Right hindlimb (tissue), 1 donor: ENCODE measurements around the gene CCDC85C.

ENCODE experiments used
- DNase-seq: peaks from one replicate; pipeline ENCODE4 v3.0.0-alpha.2; 2018

CCDC85C gene

DNA sequence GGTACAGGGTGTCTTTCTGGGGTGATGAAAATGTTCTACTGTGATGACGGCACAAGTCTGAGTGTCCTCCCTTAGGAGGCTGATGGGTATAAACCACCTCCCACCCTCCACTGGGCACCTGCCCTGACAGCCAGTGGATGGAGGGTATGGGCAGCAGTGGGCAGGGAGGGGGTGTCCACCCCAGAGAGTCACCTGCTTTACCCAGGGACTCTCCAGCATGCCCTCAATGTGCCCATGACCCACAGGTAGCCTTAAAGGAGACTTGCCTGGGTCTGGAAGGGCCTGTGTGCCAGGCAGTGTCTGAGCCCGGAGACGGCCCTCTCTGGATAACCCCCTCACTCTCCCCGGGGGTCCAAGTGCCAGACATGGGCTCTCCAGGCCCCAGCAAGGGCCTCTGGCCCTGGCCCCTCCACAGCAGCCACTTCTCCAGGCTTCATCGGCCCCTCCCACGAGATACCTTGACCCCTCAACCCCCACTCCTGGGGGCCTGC is 84.0 kb downstream of the CCDC85C start:
- no peak for DNase-seq

DNA sequence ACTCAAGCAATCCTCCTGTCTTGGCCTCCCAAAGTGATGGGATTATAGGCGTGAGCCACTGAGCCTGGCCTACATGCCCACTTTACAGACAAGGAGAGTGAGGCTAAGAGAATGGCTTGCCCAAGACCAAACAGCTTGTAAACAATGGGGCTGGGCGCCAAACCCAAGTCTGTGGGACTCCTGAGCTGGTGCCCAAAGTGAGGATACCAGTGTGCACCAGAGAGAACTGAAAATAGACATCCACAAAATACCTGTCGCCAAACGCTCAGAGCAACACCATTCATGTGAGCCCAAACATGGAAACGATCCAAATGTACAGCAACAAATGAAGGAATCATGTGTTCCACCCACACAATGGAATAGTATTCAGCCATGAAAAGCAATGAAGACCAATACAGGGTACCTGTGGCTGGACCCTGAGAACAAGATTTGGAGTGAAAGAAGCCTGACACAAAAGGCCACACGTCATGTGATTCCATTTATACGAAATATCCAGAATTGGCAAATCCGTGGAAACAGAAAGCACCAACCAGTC is 84.6 kb downstream of the CCDC85C start:
- peak; percentile 12 for DNase-seq

DNA sequence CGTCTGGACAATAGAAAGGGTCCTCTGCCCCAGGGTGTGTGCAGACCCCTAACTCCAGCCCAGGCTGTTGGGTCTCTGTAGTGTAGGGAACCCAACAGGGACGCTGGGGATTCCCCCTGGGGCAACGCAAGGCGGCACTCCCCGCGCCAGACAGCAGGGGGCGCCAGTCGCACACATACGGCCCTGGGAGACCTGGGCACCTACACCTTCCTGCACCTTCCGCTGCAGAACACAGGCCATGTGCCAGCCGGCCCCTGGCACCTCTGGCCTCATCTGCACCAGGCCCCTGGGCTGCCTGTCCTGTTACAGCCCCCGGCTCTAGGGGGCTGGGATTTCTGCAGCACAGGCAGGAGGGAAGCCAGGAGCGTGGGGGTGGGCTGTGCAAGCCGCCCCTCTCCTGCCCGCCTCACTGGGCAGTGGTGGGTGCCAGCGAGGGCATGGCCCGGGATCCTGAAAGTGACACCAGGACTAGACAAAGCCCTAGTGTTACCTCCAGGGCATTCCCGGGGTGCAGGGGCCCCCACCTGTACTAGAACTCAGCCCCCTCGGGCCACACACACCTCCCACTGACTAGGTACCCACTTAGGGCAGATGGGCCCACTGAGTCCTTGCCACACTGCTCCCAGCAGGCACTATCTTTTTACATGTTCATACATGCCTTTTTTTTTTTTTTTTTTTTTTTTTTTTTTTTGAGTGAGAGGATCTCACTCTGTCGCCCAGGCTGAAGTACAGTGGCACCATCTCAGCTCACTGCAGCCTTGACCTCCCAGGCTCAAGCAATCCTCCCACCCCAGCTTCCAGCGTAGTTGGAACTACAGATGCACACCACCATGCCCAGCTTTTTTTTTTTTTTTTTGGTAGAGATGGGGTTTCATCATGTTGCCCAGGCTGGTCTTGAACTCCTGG is 85.3 kb downstream of the CCDC85C start:
- peak; percentile 67 for DNase-seq

DNA sequence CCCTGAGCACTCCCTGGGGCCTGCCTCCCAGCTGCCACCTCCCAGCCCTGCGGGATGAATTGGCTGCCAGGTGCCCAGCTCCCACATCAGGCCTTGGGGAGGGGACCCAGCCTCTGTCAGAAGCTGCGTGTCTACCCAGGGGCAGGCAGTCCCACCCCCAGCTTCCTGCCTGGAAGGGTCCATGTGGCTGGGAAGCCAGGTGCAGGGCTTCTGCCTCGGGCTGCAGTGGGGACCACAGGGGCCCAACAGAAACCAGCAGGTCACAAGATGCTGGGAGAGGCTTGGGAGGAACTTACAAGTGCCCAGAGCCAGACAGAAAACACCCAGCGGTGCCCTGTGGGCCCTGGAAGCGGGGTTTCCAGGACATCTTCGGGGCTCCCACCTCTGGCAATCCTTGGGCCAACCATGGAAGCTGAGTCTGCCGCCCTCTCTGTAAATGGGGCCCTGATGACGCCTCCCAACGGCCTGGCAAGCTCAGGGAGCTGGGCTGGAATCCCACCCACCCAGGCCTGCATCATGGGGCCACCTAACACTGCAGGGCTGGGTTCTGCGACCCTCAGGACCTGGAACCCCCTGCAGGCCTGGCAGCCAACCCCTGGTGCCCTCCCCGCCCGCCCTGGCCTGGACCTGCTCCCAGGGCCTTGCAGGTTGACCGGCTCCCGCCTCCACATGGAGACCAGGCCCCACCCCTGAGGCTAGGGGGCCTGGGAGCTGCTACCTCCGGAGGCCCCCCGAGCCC is 86.2 kb downstream of the CCDC85C start:
- no peak for DNase-seq

DNA sequence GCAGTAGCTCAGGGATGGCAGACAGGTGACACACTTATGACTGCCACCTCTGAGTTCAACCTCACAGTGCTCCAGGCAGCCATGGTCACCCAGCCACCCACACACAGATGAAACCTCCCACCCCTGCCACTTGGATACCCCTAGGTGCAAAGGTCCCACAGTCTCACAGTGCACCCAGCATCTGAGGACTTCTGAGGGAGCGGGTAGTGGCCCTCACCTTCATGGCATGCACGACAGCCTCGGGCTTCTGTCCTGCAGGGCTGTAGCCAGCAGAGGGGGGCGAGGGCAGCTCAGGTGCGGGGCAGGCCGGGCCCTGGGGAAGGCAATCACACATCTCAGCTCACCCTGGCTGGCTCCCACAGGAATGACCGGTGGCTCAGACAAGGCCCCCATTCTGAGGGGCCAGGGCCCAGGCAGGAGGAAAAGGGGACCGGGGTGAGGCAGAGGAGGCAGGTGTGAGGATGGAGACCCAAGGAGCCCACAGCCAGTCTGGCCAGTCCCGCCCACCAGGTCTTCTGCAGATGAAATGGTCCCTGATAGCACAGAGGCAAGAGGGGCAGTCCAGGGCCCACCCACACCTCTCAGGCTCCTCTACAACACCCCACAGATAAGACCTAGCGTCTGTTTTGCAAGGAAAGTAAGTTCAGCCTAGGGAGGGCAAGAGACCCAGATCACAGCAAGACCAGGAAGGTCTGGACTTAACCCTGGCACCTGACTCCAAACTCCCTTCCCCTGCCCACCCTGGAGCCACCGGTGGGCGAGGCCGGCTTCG is 87.0 kb downstream of the CCDC85C start:
- DNase-seq: no peak

DNA sequence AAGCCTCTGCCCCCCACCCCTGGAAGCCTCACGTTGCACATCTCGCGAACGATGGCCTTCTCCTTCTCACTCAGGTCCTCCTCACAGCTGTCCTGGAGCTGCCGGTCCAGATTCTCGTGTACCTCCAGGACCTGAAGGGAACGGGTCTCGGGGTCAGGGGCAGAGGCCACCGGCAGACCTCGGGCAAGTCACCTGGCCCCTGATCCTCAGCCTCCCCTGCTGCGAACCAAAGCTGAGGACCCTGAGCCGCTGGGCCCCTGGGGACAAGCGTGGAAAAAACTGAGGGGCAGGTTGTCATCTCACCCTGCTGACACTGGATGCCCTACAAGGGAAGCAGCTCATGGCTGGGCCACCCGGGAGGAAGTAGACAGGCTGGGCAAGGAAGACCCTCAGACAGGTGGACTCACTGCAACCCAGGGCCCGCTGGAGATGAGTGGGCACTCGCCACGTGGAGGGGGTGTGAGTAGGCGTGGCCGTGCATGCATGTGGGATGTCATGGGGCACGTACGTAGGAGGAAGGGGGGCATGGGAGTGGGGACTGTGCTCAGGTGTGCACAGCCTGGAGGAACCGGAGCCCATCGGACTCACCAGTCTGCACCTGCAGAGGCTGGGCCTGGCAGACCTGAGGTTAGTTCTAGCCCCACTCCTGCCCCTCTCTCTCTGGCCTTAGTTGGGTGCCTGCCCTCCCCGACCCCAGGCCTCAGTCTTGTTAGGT is 87.7 kb downstream of the CCDC85C start:
- no peak for DNase-seq

DNA sequence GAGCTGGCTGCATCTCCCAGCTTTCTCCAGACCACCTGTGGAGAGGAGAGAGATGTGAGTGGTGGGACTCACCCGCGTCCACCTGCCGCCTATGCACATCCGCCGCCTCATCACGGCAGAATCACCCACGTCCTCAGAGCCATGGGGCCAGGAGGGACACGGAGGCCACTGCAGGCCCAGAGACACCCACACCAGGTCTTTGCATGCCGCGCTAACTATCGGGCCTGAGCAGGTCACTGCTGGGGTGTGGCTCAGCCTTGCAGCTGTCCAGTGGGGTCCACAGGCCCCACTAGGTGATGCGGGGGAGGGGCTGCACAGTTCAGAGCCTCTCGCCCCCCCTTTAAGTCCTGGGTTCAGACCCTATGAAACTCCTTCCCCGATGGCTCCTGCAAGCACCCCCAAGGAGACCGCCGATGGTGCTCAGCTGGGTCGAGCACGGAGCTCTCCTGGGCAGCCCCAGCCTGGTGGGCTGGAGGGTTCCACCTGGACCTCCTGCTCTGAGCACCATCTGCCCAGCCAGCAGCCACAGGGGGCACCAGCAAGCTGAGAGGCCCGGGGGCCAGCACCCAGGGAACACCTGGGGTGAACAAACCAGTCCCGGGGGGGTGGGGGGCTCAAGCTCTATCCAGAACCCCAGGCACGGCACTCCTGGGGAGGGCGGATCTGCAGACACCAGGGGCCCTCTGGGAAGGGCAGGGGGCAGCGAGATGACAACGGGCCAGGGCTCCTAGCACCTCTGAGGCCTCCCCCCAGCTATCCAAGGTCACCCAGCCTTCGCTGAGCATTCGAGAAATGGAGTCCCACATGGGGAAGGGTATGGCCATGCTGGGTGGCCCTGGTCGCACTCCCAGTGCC is 88.5 kb downstream of the CCDC85C start:
- DNase-seq: no peak

DNA sequence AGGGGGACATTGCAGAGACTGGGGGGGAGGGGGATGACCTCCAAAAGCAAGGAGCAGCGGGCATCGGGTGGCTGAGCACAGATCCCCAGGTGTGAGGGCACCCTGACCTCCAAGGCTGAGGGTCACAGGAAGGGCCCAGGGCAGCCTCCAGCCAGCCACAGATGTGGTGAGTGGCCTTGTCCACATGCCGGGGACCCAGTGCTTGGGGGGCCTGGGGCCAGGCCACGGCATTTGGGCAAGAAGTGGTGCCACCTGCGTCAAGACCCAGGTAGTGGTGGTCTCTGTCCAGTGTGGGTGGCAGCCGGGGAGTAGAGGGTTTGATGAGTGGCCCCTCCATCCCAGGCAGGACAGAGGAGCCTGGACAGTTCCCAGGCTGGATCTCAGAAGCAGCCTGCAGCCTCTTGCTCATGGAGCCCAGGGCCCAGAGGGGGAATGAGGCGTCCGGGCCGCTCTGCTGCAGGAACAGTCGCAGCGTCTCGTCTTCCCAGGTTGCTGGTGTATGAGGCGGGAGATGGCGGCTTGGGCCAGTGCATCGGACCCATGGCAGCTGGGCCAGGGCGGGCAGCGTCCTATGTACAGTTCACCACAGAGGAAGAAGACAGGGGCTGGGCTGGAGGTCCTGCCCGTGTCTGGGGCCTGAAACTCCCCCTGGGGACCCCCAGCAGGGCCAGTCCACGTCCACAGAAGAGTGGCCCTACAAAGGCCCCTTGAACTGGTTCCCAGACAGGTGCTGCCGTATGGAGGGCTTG is 89.3 kb downstream of the CCDC85C start:
- no peak for DNase-seq

DNA sequence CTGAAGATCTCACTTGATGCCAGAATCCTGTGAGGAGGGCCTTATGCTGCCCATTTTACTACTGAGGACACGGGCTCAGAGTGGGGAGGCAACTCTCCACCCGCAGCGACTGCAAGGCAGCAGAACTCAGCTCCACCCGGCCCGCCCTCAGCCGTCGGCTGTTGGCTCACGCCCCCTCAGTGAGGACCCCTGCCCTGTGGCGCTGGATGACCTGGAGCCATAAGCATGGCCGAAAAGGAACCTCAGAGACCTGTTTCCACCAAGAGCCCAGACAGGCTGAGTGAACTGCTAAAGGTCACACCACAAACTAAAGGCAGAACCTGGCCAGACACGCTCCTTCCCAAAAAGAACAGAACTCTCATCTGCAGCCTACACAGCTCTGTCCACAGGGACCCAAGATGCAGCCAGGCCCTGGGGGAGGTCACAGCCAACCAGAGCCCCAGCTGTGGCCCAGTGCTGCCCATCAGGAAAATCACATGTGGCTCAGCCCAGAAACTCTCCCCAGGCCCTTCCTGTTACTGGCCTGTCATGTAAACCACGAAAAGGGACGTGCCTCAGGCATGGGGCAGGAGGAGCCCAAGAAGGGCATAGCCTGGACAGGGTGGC is 90.0 kb downstream of the CCDC85C start:
- no peak for DNase-seq

DNA sequence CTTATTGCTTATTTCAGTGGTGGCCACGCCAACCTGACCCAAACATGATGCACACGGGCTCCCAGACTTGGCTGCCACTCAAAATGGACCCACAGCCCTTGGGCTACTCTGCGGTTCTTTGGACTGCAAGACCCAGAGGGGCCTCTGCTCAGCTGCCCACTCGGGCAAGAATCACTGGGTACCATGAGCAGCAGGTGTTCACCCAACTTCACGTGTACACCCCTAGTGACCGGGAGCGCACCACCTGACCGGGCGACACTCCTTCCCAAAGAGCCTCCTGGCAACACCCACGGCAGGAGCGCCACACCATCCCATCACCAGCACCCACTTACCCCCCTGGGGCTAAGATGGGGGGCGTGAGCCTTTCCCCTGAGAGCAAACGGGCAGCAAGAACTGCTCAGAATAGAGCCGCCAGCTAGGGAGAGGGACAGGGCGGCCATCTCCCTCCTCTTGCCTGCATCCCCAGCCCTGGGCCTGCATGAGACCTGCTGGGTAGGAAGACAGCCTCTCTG is 90.8 kb downstream of the CCDC85C start:
- no peak for DNase-seq

DNA sequence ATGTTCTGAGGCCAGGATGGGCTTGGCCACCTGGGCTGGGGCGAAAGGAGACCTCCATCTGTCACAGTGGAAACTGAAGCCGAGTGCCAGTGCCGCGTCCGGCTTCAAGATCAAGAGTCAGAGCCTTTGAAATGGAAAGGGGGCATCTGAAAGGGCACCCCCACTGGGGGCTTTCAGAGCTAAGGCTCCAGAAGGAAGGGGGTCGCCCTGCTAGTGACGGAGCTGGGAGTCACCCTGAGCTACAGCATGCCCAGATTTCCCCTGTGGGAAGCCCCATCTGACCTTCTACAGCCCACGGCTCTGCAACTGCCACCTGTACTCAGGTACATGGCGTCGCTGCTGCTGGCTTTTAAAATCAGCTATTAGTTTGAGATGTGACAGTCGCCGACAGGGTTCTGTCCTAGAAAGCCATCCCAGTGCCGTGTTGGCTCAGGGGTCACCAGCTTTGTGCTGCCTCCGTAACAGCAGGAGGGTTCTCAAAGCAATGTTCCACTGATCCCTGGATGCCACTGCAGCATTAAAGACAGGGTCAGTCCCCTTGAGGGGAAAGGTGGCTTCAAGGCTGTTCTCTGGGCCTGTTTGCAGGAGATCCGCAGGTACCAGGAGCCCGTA is 91.3 kb downstream of the CCDC85C start:
- DNase-seq: no peak

DNA sequence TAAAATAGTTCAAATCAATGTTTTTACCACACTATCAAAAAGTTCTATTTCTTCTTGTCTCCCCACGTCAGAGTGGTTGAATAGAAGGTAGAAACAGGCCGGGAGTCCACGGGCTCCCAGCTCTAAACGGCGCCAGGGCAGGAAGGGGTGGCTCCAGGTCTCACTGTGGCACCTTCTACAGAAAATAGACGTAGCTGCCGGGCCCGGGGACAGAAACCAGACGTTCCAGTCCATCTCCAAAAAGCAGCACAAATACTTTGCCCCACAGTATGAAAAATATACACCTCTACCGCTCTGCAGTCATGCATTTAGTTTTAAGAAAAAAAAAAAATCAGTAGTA is 91.9 kb downstream of the CCDC85C start:
- no peak for DNase-seq

DNA sequence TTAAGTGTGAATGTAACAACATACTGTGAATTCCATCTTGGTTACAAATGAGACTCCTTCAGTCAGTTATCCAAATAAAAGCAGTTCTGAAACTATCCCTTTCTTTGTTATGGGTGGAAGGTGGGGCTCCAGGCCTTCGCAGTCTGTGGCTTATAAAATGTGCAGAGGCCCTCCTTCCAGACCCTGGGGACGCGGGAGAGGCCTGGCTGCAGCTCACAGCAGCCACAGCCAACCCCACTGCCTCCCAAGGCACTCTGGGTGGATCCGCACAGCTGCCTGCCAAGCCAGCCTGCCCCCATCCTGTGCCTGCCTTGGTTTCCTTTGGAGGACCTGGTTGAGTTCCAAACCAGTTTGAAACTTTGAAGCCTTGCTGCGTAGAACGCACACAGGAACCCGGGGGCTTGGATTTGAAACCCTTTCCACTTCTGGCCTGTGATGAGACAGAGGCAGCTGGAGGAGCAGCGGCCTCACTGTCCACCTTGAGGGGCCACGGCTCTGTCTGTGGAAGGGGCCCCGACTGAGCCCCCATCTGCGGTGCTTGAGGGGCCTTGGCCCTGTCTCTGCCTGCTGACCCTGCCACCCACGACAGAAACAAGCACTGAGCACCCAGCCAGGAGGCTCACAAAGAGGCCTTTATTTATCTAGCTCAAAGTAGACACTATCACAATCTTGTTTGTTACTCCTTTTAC is 92.4 kb downstream of the CCDC85C start:
- no peak for DNase-seq

DNA sequence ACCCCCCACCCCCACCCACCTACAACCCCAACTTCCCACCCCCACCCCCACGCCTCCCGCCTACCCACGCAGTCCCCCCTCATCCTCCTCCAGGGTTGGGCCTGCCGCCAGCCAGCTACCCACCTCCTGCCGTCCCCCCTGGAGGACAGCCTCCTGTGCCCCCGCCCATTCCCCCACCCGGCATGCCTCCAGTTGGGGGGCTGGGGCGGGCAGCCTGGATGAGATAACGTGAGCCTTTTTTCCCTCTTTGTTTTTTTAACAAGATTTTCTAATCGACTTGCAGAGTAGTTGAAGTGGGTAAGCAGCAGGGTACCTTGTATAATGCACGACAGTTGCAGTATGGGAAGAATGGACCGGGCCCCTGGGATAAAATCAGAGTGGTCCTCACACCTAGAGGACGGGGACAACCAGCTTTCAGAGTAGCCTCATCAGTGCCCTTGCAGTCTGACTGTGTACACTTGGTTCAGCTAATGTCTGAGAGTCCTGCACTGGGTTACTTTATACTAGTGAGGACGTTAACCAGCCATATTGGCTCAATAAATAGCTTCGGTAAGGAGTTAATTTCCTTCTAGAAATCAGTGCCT is 93.4 kb downstream of the CCDC85C start:
- DNase-seq: no peak

DNA sequence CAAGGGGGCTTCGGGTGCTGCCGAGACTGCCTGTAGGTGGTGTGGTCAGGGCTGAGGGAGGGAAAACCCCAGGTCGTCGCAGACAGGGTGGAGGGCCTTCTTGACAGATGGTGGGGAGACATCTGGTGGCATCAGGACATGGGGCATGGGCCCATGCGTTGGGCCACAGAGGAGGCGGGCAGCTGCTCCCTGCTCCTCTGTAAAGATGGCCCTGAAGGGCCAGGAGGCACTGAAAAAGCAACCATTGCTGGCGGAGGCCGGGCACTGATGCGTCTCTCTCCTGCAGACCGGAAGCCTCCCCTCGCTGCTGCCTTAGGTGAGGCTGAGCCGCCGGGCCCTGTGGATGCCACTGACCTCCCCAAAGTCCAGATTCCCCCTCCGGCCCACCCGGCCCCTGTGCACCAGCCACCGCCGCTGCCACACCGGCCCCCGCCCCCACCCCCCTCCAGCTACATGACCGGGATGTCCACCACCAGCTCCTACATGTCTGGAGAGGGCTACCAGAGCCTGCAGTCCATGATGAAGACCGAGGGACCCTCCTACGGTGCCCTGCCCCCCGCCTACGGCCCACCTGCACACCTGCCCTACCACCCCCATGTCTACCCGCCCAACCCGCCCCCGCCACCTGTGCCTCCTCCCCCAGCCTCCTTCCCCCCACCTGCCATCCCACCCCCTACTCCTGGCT is 94.0 kb downstream of the CCDC85C start:
- DNase-seq: no peak

DNA sequence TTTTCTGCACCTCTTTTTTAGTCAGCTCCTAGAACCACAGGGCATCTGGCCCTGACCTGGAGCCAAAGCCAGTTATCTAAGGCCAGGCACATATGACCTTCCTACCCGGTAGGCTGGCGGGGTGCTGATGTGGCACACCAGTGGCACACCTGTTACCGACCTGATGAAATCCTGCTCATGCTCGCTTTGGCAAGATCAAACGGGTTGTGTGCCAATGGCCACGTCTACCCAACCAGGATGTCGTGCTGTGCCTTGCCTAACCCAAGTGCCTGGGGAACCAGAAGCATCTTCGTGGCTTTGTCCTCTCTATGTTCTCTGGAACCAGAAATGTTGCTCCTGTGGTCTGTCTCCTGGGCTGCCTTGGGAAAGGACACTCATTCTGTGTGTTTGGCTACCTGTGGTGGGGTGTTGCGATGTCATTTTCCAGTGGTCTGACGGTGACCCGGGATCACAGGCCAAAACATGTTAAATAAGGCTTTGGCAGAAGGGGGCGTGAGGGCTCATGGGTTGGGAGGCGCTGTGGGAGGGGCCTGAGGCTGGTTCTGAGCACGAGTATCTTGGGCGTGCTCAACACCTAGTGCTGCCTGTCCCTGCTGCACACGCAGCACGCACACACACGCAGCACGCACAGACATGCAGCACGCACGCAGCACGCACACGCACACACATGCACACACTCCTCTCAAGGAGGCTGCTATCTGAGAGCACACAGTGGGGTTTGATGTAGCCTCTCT is 94.9 kb downstream of the CCDC85C start:
- DNase-seq: no peak
